T follicular helper cell (primary cell): ENCODE results near the gene LNP1.
"Not testable (repeated sequence)": the region's sequence is repeated elsewhere in the genome, so short reads cannot be mapped to it uniquely, and the experiment has no call there.

Experiments used
- DNase-seq: peaks from one replicate; pipeline ENCODE4 v3.0.0-alpha.2; 2020; ENCODE audit warnings: low read depth

The LNP1 gene

DNA sequence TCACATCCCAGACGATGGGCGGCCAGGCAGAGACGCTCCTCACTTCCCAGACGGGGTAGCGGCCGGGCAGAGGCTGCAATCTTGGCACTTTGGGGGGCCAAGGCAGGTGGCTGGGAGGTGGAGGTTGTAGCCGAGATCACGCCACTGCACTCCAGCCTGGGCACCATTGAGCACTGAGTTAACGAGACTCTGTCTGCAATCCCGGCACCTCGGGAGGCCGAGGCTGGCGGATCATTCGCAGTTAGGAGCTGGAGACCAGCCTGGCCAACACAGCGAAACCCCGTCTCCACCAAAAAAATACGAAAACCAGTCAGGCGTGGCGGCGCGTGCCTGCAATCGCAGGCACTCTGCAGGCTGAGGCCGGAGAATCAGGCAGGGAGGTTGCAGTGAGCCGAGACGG is 77.2 kb downstream of the LNP1 start:
- not testable (repeated sequence) for DNase-seq

DNA sequence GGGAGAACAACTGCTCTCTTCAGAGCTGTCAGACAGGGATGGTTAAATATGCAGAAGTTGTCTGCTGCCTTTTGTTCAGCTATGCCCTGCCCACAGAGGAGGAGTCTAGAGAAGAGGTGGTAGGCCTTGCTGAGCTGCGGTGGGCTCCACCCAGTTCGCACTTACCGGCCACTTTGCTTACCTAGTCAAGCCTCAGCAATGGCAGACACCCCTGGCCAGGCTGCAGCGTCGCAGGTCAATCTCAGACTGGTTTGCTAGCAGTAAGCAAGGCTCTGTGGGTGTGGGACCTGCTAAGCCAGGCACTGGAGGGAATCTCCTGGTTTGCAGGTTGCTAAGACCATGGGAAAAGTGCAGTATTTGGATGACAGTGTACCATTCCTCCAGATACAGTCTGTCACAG is 78.7 kb downstream of the LNP1 start:
- no peak for DNase-seq

DNA sequence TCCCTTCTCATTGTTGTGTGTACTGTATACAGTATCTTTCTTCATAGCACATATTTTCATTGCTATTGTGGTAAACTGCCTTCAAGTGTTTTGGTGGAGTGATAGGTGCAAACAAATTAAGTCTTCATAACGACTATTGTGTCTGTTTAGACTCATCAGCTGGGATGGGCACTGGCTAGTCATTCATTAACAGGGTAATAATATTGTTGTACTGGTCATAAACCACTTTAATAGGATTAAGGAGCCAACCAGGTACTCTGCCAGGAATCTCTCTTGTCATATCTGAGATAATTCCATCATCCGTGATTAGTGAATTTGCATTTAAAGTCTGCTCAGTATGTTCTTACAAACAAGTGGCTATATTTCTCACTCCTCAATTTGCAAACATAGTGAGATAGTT is 80.8 kb downstream of the LNP1 start:
- no peak for DNase-seq

DNA sequence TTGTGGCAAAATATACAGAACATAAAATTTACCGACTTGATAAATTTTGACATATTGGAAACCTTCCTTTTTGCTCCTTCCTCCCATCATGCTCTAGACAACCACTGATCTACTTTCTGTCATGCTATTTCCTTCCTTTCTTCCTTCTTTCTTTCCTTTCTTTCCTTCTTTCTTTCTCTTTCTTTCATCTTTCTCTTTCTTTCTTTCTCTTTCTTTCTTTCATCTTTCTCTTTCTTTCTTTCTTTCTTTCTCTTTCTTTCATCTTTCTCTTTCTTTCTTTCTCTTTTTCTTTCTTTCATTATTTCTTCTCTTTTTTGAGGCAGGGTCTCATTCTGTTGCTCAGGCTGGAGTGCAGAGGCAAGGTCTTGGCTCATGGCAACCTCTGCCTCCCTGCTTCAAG is 82.2 kb downstream of the LNP1 start:
- DNase-seq, result no peak

DNA sequence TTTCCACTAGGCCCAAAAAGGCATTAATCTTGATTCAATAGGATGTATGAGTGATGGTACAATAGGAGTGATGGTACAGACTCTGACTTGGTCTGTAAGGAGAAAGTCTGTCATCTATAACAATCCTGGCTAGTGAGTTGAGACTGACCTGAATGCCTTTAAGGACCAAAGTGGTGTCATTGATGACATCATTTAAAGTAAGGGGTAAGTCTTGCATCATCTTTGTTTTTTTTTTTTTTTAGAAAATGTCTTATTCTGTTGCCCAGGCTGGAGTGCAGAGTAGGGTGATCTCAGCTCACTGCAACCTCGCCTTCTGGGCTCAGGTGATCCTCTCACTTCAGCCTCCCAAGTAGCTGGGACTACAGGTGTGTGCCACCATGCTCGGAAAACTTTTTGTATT is 85.5 kb downstream of the LNP1 start:
- DNase-seq, result no peak

DNA sequence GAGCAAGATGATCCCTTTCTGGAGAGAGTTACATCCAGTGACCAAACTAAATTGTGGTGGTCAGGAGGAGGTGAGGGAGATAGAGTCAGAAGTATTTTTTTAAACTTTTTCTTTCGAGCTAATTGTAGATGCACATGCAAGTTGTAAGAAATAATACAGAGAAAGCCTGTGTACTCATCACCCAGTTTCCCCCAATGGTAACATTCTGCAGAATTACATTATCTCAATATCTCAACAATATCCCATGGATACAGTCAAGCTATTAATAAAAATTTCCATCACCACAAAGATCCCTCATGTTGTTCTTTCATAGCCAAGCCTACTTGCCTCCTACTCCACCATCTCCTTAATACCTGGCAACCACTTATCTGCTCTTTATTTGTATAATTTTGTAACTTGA is 87.8 kb downstream of the LNP1 start:
- no peak for DNase-seq

DNA sequence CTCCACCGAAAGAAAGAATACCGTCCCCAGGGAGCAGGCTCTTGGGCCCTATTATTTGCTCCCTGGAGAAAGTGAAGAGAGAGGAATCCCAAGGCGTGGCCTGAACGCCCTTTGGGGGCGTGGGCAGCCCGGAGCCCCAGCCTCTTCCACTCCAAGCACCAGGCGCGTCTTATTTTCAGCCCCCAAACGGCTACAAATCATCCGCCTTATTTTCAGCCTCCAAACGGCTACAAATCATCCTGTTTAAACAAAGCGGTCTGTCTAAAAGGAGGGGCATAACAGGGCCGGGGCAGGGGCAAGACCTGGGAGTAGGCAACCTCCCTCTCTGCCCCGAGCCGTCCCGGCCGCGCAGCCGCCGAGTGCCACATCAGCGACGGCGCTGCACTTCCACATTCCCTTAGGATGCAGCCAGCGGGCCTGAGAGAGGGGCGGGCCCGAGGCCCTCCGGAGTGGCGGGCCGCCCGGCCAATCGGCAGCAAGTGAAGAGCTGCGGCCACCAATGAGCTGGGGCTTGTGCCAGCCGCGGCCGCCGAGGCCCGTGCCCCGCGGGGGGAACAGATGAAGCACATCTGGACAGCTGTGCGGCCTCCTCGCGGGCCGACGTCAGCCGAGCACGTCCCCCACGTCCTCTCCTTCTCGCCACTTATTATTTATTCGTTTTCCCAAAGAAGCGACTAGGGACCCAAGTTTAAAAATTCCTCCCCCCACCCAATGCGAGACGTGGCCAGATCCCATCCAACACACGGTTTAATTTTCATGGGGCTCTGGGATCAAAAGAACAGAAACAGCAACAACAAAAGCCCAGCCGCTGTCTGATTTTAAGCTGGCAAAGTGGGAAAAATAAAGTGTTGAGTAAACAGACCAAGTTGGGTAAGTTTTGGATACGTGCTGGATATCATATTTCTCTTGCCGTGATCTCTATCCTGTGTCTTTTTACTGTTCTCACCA is 91.0 kb downstream of the LNP1 start, which contains the start of gene TMEM45A:
Gene TMEM45A (plus strand): TSS at position 561 of the 948 bp plus-strand sequence. CDS start 62,593 bp downstream, outside the sequence.
- peak; percentile 72 for DNase-seq

DNA sequence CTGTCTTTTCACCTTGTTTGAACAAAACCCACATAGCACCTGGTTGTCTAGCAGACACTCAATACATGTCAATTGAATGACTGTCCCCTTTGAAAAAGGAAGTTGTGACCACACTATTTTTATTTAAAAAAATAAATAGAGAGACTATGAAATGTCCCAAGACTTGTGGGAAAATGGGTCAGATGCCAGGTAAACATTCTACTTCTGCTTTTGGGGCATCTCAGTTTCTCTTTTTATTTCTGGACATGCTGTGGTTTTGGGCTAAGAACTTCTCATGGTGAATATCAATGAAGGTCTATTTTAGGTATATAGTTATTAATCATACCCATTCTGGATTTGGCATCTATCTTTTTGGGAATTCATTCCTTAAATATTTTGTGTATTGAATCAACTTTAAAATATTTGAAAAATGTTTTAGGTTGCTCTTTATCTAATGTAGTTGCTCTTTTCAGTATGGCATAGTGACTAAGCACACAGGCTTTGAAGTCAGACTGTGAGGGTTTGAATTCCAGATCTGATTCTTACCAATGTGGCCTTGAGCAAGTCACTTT is 95.4 kb downstream of the LNP1 start:
- no peak for DNase-seq

DNA sequence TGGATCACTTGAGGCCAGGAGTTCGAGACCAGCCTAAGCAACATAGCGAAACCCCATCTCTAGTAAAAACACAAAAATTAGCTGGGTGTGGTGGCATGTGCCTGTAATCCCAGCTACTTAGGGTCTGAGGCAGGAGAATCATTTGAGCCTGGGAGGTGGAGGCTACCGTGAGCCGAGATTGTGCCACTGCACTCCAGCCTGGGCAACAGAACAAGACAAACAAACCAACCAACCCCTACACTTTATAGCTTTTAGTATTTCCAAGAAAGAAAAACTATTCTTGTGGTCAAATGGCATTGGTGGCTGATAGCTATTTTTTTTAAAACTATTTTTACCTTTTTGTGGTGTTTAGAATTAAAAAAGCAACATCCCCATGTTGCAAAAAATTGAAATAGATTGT is 98.3 kb downstream of the LNP1 start:
- DNase-seq, result no peak

DNA sequence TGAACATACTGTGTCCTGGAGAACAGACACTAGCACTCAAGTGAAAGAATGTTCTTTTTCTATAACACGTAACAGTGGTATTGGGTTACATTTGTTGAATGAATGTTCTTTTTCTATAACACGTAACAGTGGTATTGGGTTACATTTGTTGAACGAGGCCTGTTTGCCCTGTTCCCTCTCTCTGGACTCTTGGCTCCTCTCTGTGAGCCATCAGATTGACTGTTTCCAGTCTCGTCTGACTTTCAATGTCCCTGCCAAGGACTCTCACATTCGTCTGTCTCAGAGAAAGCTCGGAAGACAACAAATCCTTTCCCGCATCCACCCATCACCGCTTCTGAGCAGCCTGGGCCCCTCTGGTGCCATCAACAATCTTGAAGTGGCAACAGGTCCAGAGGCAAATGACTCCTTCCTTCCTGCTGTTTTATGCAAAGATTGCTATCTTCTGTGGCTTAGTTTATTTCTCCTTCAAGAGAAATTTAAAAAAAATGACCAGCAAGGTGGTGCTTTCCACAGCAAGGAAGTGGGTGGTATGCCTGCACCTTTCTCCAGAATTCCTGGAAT is 99.1 kb downstream of the LNP1 start:
- no peak for DNase-seq

DNA sequence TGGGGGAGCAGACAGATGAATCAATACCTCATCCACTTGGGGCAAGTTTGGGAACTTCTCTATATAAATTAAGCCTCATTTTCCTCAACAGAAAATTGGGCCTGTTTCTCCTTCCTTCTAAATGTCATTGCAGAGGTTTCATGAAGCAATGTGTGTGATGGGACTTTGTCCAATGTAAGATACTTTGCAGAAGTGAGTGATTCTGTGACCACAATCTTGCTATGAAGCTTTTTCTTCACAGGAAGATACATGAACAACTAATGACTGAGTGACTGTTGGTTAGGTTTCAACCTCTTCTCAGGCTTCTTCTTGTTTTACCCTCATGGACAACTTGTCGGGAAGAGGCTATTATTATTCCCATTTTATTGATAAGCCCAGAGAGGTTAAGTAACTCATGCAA is 102.1 kb downstream of the LNP1 start:
- no peak for DNase-seq
